ENCODE measurements around the gene ADAMTS17. TPM values are rescaled to one million over a fixed set of nuclear protein-coding genes. Genes with fewer than 3 reads are reported as not detected.

The ADAMTS17 gene
- total and polyA plus RNA-seq, 9 of the 15 experiments (the other 6 are each of a cell fraction or from before 2014, with no cell fraction given): 0.01 to 0.14 (median 0.07) TPM; not detected in 6

DNA sequence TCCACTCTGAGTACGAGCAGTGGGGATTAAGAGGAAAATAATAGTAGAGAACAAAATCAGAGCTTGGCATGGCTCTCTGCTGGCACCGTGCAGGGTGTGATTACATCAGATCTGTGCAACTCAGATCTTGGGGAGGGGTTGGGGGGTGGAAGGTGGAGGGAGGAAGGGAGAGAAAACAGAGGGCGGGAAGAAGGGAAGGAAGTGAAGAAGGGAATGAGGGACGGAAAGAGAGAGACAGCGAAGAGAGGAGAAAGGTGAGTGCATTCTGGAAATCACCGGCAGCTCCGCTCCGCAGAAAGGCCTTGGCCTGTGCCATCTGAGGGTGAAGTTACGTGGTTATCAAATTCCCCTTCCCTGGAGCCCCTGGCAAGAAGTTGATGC, 31.0 kb upstream of the ADAMTS17 start (continued):
- TF ChIP-seq KAT7 (CRISPR knock-in tag; IDR thresholded peaks at IDR 0.05; ENCODE audit: borderline replicate concordance): no peak
- TF ChIP-seq SAP30 (IDR thresholded peaks at IDR 0.05; ENCODE audit: borderline replicate concordance, insufficient read depth, low read depth, low read length, poor library complexity, severe bottlenecking): no peak
- TF ChIP-seq C11orf30 (IDR thresholded peaks at IDR 0.05; ENCODE audit: low read depth): no peak
- no peak for TF ChIP-seq TAL1 (IDR thresholded peaks at IDR 0.05)
- TF ChIP-seq GTF2F1 (IDR thresholded peaks at IDR 0.05; ENCODE audit: low read depth, low read length): no peak
- TF ChIP-seq ZNF253 (CRISPR knock-in tag; conservative IDR thresholded peaks at IDR 0.05): no peak
- no peak for TF ChIP-seq TFE3 (CRISPR knock-in tag; IDR thresholded peaks at IDR 0.05)

DNA sequence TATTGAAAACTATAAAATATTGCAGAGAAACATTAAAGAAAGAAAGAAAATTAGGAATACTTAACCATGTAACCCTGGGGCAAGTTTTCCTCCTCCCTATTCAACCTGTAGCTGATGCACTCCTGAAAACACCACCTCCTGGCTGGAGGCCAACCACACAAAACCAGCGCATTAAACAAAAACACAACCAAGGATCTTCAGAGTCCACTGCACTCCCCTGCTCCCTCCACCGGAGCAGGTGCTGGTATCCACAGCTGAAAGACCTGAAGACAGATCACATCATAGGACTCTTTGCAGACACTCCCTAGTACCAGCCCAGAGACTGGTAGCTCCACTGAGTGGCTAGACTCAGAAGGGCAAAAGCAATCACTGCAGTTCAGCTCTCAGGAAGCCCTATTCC, 13.6 kb upstream of the ADAMTS17 start:
- no peaks in the 10 kb centered on the region for H4K20me1 ChIP-seq (replicated peaks; ENCODE audit: control insufficient read depth, insufficient read depth, low read length)
- H3K4me2 ChIP-seq (ENCODE audit: insufficient read depth, low read length): no peak overlapping the region
- WGBS (ENCODE audit: insufficient coverage, low coverage, missing lambda C conversion rate): 0% methylated on average over 2 of the region's 2 CpGs
- ChIA-PET POLR2A (interaction anchor here (0.7 kb wide), 1 partner anchor 170 kb away, joined by 4 read pairs; no protein-coding TSS in a partner anchor), CTCF (ENCODE audit: low intra/inter-chr PET ratio) (no interaction called here)
- no peaks in the 10 kb centered on the region for H3K79me2 ChIP-seq (ENCODE audit: control insufficient read depth, insufficient read depth, low read length)
- no peaks in the 10 kb centered on the region for H3K27me3 ChIP-seq (ENCODE audit: control insufficient read depth in 2 of 2, insufficient read depth in 2 of 2, low read length in 2 of 2)
- no peak overlapping the region for H3K9ac ChIP-seq (ENCODE audit: insufficient read depth in 1 of 2, low read depth in 2 of 2, low read length in 2 of 2)
- BruUV-seq (replicated peaks): no TSS peak
- FAIRE-seq (no peak), ATAC-seq (no peak), DNase-seq (ENCODE audit: extremely low read depth in 1 of 4, low spot score in 3 of 4) (no peak)
- H3K27ac ChIP-seq (ENCODE audit: extremely low read depth, low read depth, low read length): no peak overlapping the region
- intact Hi-C loops (cut with micrococcal nuclease) (no loop called here), in situ Hi-C loops (cut with MboI) (no loop called here)
- H3K36me3 ChIP-seq (ENCODE audit: control insufficient read depth, insufficient read depth, low read length): no peaks in the 10 kb centered on the region
- no peak for TF ChIP-seq ZFP30 (CRISPR knock-in tag; IDR thresholded peaks at IDR 0.05; ENCODE audit: borderline replicate concordance)
- TF ChIP-seq, protein P1, sequence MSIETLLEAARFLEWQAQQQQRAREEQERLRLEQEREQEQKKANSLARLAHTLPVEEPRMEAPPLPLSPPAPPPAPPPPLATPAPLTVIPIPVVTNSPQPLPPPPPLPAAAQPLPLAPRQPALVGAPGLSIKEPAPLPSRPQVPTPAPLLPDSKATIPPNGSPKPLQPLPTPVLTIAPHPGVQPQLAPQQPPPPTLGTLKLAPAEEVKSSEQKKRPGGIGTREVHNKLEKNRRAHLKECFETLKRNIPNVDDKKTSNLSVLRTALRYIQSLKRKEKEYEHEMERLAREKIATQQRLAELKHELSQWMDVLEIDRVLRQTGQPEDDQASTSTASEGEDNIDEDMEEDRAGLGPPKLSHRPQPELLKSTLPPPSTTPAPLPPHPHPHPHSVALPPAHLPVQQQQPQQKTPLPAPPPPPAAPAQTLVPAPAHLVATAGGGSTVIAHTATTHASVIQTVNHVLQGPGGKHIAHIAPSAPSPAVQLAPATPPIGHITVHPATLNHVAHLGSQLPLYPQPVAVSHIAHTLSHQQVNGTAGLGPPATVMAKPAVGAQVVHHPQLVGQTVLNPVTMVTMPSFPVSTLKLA (conservative IDR thresholded peaks at IDR 0.05): no peak
- H3K4me1 ChIP-seq (replicated peaks in 1 of 2; ENCODE audit: control insufficient read depth in 2 of 2, insufficient read depth in 2 of 2, low read length in 2 of 2): no peaks in the 10 kb centered on the region
- no peaks in the 10 kb centered on the region for H3K9me1 ChIP-seq (ENCODE audit: control insufficient read depth, insufficient read depth, low read length)
- no peaks in the 10 kb centered on the region for H3K9me3 ChIP-seq (replicated peaks; ENCODE audit: control insufficient read depth, insufficient read depth, low read depth, low read length)
- no peak overlapping the region for H3K4me3 ChIP-seq
- no peak overlapping the region for H2AFZ ChIP-seq (ENCODE audit: low read depth, low read length)
